Loucy (cell line): Measurements from ENCODE around the gene DLGAP1.
A peak's percentile ranks its signal among the peaks of the same experiment; 100 is the strongest.

ENCODE experiments used
- CTCF ChIP-seq: fragments of 200-600 bp; sonication (generic); conservative IDR thresholded peaks from 2 replicates; pipeline ENCODE4 v1.5.1; 2014; ENCODE audit warnings: mild to moderate bottlenecking, antibody characterized with exemption, low read length
- EZH2phosphoT487 ChIP-seq: fragments of 200-600 bp; IDR thresholded peaks from 2 replicates; pipeline ENCODE4 v1.6.1; 2018; ENCODE audit warnings: antibody characterized with exemption, mild to moderate bottlenecking, moderate library complexity, borderline replicate concordance

DNA sequence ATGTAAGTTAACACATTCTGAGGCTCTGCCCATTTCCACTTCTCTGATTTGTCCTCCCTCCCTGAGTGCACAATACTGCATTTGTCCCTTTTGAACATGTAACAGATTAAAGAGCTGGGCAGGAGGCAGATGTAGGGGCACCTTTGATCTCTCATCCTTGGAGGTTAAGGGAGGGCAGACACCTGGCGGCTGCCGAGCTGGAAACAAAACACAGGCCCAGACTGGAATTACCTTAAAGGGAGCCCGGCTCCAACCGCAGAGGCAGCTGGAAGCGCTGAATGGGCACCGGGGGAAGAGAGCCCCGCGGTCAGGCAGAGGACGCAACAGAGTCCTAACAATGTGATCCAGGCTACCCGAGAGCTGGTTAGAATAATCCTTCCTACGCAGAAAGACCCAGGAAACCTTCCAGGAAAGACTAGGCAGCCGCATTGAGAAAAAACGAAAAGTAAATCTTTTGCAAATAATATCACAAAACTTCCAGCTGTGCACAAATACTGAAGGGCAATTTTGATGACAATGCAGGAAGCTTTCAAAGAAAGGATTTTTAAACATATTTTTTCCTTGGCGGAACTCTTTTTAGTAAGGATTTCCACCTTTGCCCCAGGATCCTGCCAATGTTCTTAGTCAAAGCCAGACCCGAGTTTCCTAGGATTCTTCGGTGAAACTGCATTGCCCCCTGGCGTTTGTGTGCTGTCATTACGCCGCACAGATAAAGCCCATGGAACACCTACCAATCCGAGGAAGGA, 789.2 kb downstream of the DLGAP1 start:
- TF ChIP-seq EZH2phosphoT487: no peak
- peak; percentile 95 for TF ChIP-seq CTCF
